ENCODE measurements around the gene PTPN2. TPM values are rescaled to one million over a fixed set of nuclear protein-coding genes. Genes with fewer than 3 reads are reported as not detected.

PTPN2 gene
- total RNA-seq, 2 experiments from 2014 or later, result 54.9 to 69.7 TPM

GRCh38 chr18:12770469-12771219 is 113.4 kb downstream of the PTPN2 start:
- ChIA-PET POLR2A (interaction anchor here (0.6 kb wide), 1 partner anchor 18 kb away, joined by 3 read pairs; no protein-coding TSS in a partner anchor), CTCF (ENCODE audit: unreplicated experiment) (no interaction called here)
- no peaks in the 10 kb centered on the region for H3K79me2 ChIP-seq (ENCODE audit: insufficient read depth, low read depth, low read length)
- intact Hi-C loops (cut with micrococcal nuclease; ENCODE audit: unreplicated experiment), result no loop called here
- H3K27ac ChIP-seq (ENCODE audit: low read depth, low read length, poor library complexity, severe bottlenecking), result no peak overlapping the region
- H3K9me2 ChIP-seq (ENCODE audit: insufficient read depth, low read length), result no peaks in the 10 kb centered on the region
- no peak overlapping the region for H2AFZ ChIP-seq (ENCODE audit: low read length)
- TF ChIP-seq EZH2phosphoT487 (IDR thresholded peaks at IDR 0.05; ENCODE audit: borderline replicate concordance, low read depth, low read length), result no peak
- TF ChIP-seq, protein P1, sequence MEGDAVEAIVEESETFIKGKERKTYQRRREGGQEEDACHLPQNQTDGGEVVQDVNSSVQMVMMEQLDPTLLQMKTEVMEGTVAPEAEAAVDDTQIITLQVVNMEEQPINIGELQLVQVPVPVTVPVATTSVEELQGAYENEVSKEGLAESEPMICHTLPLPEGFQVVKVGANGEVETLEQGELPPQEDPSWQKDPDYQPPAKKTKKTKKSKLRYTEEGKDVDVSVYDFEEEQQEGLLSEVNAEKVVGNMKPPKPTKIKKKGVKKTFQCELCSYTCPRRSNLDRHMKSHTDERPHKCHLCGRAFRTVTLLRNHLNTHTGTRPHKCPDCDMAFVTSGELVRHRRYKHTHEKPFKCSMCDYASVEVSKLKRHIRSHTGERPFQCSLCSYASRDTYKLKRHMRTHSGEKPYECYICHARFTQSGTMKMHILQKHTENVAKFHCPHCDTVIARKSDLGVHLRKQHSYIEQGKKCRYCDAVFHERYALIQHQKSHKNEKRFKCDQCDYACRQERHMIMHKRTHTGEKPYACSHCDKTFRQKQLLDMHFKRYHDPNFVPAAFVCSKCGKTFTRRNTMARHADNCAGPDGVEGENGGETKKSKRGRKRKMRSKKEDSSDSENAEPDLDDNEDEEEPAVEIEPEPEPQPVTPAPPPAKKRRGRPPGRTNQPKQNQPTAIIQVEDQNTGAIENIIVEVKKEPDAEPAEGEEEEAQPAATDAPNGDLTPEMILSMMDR (conservative IDR thresholded peaks at IDR 0.05; ENCODE audit: low read length), result no peak
- H3K4me3 ChIP-seq (ENCODE audit: low read depth, low read length, poor library complexity, severe bottlenecking), result no peak overlapping the region
- H4K20me1 ChIP-seq (ENCODE audit: insufficient read depth, low read length), result no peaks in the 10 kb centered on the region
- no peaks in the 10 kb centered on the region for H3K9me3 ChIP-seq (ENCODE audit: low read length)
- no peak for DNase-seq (ENCODE audit: low spot score)
- no peaks in the 10 kb centered on the region for H3K4me1 ChIP-seq (ENCODE audit: insufficient read depth, low read length, poor library complexity, severe bottlenecking)
- no peaks in the 10 kb centered on the region for H3K36me3 ChIP-seq (ENCODE audit: insufficient read depth, low read length)
- BruUV-seq (replicated peaks), result no TSS peak
- no peak overlapping the region for H3K4me2 ChIP-seq (ENCODE audit: low read length)

GRCh38 chr18:12769644-12770440 is 114.2 kb downstream of the PTPN2 start:
- intact Hi-C loops (cut with micrococcal nuclease; ENCODE audit: unreplicated experiment), result no loop called here
- H3K4me1 ChIP-seq (ENCODE audit: insufficient read depth, low read length, poor library complexity, severe bottlenecking), result no peaks in the 10 kb centered on the region
- H3K9me2 ChIP-seq (ENCODE audit: insufficient read depth, low read length), result no peaks in the 10 kb centered on the region
- no peak for DNase-seq (ENCODE audit: low spot score)
- BruUV-seq (replicated peaks), result no TSS peak
- POLR2A ChIA-PET, result interaction anchor here (0.6 kb wide), 2 partner anchors 24 to 177 kb away, joined by 3 read pairs; no protein-coding TSS in a partner anchor
- no peak overlapping the region for H2AFZ ChIP-seq (ENCODE audit: low read length)
- H3K9me3 ChIP-seq (ENCODE audit: low read length), result no peaks in the 10 kb centered on the region
- H3K4me3 ChIP-seq (ENCODE audit: low read depth, low read length, poor library complexity, severe bottlenecking), result no peak overlapping the region
- CTCF ChIA-PET (ENCODE audit: unreplicated experiment), result no interaction called here
- no peaks in the 10 kb centered on the region for H4K20me1 ChIP-seq (ENCODE audit: insufficient read depth, low read length)
- H3K36me3 ChIP-seq (ENCODE audit: insufficient read depth, low read length), result no peaks in the 10 kb centered on the region
- H3K27ac ChIP-seq (ENCODE audit: low read depth, low read length, poor library complexity, severe bottlenecking), result no peak overlapping the region
- TF ChIP-seq EZH2phosphoT487 (IDR thresholded peaks at IDR 0.05; ENCODE audit: borderline replicate concordance, low read depth, low read length), result no peak
- no peak overlapping the region for H3K4me2 ChIP-seq (ENCODE audit: low read length)
- no peaks in the 10 kb centered on the region for H3K79me2 ChIP-seq (ENCODE audit: insufficient read depth, low read depth, low read length)

DNA sequence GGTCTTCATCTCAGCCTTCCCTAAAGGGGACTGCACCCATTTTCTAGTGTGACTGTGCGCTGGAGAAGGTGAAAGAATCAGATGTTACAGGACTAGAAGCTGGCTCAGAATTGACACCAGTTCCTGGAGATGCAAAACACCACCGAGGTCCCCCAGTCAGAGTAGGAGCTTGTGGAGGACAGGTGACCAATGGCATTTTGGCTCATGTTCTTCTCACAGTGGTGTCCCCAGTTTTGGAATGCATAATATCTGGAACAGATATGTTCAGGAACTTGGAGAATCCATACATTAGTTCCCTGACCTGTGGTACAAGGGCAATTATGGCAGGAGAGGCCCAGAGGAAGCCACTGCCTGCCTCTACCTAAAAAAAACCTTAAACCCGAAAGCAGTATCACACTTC is 114.9 kb downstream of the PTPN2 start:
- Histone ChIP-seq H3K79me2 (ENCODE audit: insufficient read depth, low read depth, low read length) (no peaks in the 10 kb centered on the region), H3K9me3 (ENCODE audit: low read length) (no peaks in the 10 kb centered on the region), H3K27ac (ENCODE audit: low read depth, low read length, poor library complexity, severe bottlenecking) (no peak overlapping the region), H3K36me3 (ENCODE audit: insufficient read depth, low read length) (no peaks in the 10 kb centered on the region), H2AFZ (ENCODE audit: low read length) (no peak overlapping the region), H3K9me2 (ENCODE audit: insufficient read depth, low read length) (no peaks in the 10 kb centered on the region), H3K4me3 (ENCODE audit: low read depth, low read length, poor library complexity, severe bottlenecking) (no peak overlapping the region), H3K4me2 (ENCODE audit: low read length) (no peak overlapping the region), H3K4me1 (ENCODE audit: insufficient read depth, low read length, poor library complexity, severe bottlenecking) (no peaks in the 10 kb centered on the region), H4K20me1 (ENCODE audit: insufficient read depth, low read length) (no peaks in the 10 kb centered on the region)
- intact Hi-C loops (cut with micrococcal nuclease; ENCODE audit: unreplicated experiment), result no loop called here
- CTCF ChIA-PET (ENCODE audit: unreplicated experiment), result no interaction called here
- TF ChIP-seq EZH2phosphoT487 (IDR thresholded peaks at IDR 0.05; ENCODE audit: borderline replicate concordance, low read depth, low read length), result no peak
- no peak for DNase-seq (ENCODE audit: low spot score)
- POLR2A ChIA-PET, result interaction anchor here (0.6 kb wide), 1 partner anchor 178 kb away, joined by 3 read pairs; no protein-coding TSS in a partner anchor
- BruUV-seq (replicated peaks), result no TSS peak
